Muscle of back (tissue), 11 donors: ENCODE data around the gene KCND3. TPM values are rescaled to one million over a fixed set of nuclear protein-coding genes. Genes with fewer than 3 reads are reported as not detected.
A peak's percentile ranks its signal among the peaks of the same experiment; 100 is the strongest.
"Not testable (repeated sequence)": the region's sequence is repeated elsewhere in the genome, so short reads cannot be mapped to it uniquely, and the experiment has no call there.

ENCODE experiments used
- DNase-seq, 3 donors: peaks; one replicate each; pipeline versions ENCODE4 v3.0.0 to v3.0.0-alpha.2; 2013
- polyA plus RNA-seq, 10 donors: library from polyadenylated mRNA; unstranded; fragments of 120-200 nt; gene quantifications; one replicate each; pipeline ENCODE4 v1.2.1, GENCODE V29; 2013; ENCODE audit not compliant: insufficient read length in 10 of 10

KCND3 gene
- polyA plus RNA-seq, 10 donors: 1.0 to 2.3 (median 1.4) TPM

GRCh38 chr1:111814305-111814628 lies 175.2 kb downstream of the KCND3 start:
- no peak for DNase-seq

- no peak for DNase-seq
Observed at GRCh38 chr1:111813440-111814304, 175.8 kb downstream of the KCND3 start.

- no peak for DNase-seq
Observed at GRCh38 chr1:111812306-111812705, 177.2 kb downstream of the KCND3 start.

GRCh38 chr1:111811891-111812290 lies 177.6 kb downstream of the KCND3 start:
- no peak for DNase-seq

- DNase-seq: no peak
Observed at GRCh38 chr1:111805251-111805650, 184.2 kb downstream of the KCND3 start.

GRCh38 chr1:111804776-111805175 lies 184.7 kb downstream of the KCND3 start:
- no peak for DNase-seq

GRCh38 chr1:111803951-111804350 lies 185.5 kb downstream of the KCND3 start:
- no peak for DNase-seq

GRCh38 chr1:111802984-111803383 lies 186.5 kb downstream of the KCND3 start:
- no peak for DNase-seq

GRCh38 chr1:111802110-111802509 lies 187.4 kb downstream of the KCND3 start:
- DNase-seq: no peak

- DNase-seq: no peak
Observed at GRCh38 chr1:111801071-111801850, 188.2 kb downstream of the KCND3 start.

- not testable (repeated sequence) for DNase-seq
Observed at GRCh38 chr1:111799722-111800121, 189.7 kb downstream of the KCND3 start.

- DNase-seq: no peak
Observed at GRCh38 chr1:111798580-111798979, 190.9 kb downstream of the KCND3 start.

GRCh38 chr1:111795401-111795800 lies 194.1 kb downstream of the KCND3 start:
- no peak for DNase-seq

- DNase-seq: no peak
Observed at GRCh38 chr1:111793923-111794322, 195.5 kb downstream of the KCND3 start.

GRCh38 chr1:111792249-111792648 lies 197.2 kb downstream of the KCND3 start:
- DNase-seq: no peak

GRCh38 chr1:111791776-111792175 lies 197.7 kb downstream of the KCND3 start:
- no peak for DNase-seq

- DNase-seq: peak in 1 of 3 donors; percentile 4
Observed at GRCh38 chr1:111789666-111790316, 199.7 kb downstream of the KCND3 start.

- DNase-seq: peak in 1 of 3 donors; percentile 40
Observed at GRCh38 chr1:111789142-111789541, 200.3 kb downstream of the KCND3 start.

GRCh38 chr1:111786669-111787207 lies 202.7 kb downstream of the KCND3 start:
- DNase-seq: no peak

- DNase-seq: no peak
Observed at GRCh38 chr1:111784273-111784901, 205.1 kb downstream of the KCND3 start.

- DNase-seq: no peak
Observed at GRCh38 chr1:111779546-111779945, 209.9 kb downstream of the KCND3 start.
